Immature natural killer cell (primary cell): Measurements from ENCODE around the gene MAEA. TPM values are rescaled to one million over a fixed set of nuclear protein-coding genes. Genes with fewer than 3 reads are reported as not detected.

Source experiments
- DNase-seq, 3 donors: peaks; one replicate each; pipeline ENCODE4 v3.0.0; 2022; ENCODE audit warnings: mixed read lengths in 1 of 3
- H3K27ac Mint-ChIP-seq, 6 donors: one replicate each; pipeline ENCODE4 v1.8.0; 2020; ENCODE audit warnings: mixed read lengths in 6 of 6, mild to moderate bottlenecking in 5 of 6, inconsistent platforms in 4 of 6, moderate library complexity in 3 of 6
- H3K27me3 Mint-ChIP-seq, 3 donors: one replicate each; pipeline ENCODE4 v1.8.0; 2020 to 2021; ENCODE audit warnings: low read depth in 3 of 3, mild to moderate bottlenecking in 3 of 3, mixed read lengths in 3 of 3, moderate library complexity in 3 of 3, inconsistent platforms in 1 of 3
- H3K36me3 Mint-ChIP-seq, 3 donors: one replicate each; pipeline ENCODE4 v1.8.0; 2020; ENCODE audit warnings: mixed read lengths in 3 of 3, inconsistent platforms in 2 of 3, mild to moderate bottlenecking in 2 of 3
- H3K4me1 Mint-ChIP-seq, 2 donors: one replicate each; pipeline ENCODE4 v1.8.0; 2020; ENCODE audit warnings: inconsistent platforms in 2 of 2, mild to moderate bottlenecking in 2 of 2, mixed read lengths in 2 of 2, moderate library complexity in 1 of 2
- H3K4me3 Mint-ChIP-seq, 5 donors: one replicate each; pipeline ENCODE4 v1.8.0; 2020; ENCODE audit warnings: mild to moderate bottlenecking in 5 of 5, mixed read lengths in 5 of 5, inconsistent platforms in 3 of 5, moderate library complexity in 3 of 5
- H3K9me3 Mint-ChIP-seq, 6 donors: one replicate each; pipeline ENCODE4 v1.8.0; 2020; ENCODE audit warnings: mild to moderate bottlenecking in 6 of 6, mixed read lengths in 6 of 6, inconsistent platforms in 4 of 6, moderate library complexity in 3 of 6
- polyA plus RNA-seq, 3 donors: library from polyadenylated mRNA; unstranded; fragments of 300-500 nt; fragmentation: Illumina TruSeq; gene quantifications; one replicate each; pipeline ENCODE4 v1.2.3, GENCODE V29; 2021

Gene MAEA
- polyA plus RNA-seq, 3 donors from 2014 or later, result 60.7 to 76.0 (median 72.9) TPM

GRCh38 chr4:1305261-1305711 is 15.6 kb downstream of the MAEA start:
- peaks cover 0 to 2% (median 1%) of the 10 kb centered on the region in 3 donors for H3K27me3 Mint-ChIP-seq

GRCh38 chr4:1305781-1306455 is 16.2 kb downstream of the MAEA start:
- H3K4me3 Mint-ChIP-seq, result no peak overlapping the region
- peak overlapping the region in 3 of 6 donors; percentile 36 to 73 (median 72) for H3K27ac Mint-ChIP-seq
- DNase-seq, result no peak
- H3K36me3 Mint-ChIP-seq, result peaks cover 0 to 4% (median 3%) of the 10 kb centered on the region in 3 donors
- peaks cover 49 to 63% of the 10 kb centered on the region in 2 donors for H3K4me1 Mint-ChIP-seq
- no peaks in the 10 kb centered on the region for H3K9me3 Mint-ChIP-seq
- peaks cover 0 to 2% (median 1%) of the 10 kb centered on the region in 3 donors for H3K27me3 Mint-ChIP-seq

More at GRCh38 chr4:1305261-1305711, 15.6 kb downstream of the MAEA start:
- Mint-ChIP-seq H3K36me3 (peaks cover 0 to 6% (median 3%) of the 10 kb centered on the region in 3 donors), H3K4me3 (no peak overlapping the region), H3K9me3 (no peaks in the 10 kb centered on the region), H3K4me1 (peaks cover 44 to 67% of the 10 kb centered on the region in 2 donors), H3K27ac (peak overlapping the region in 1 of 6 donors; percentile 69)
- DNase-seq, result no peak

- peak overlapping the region in 3 of 5 donors; percentile 22 to 77 (median 76) for H3K4me3 Mint-ChIP-seq
- H3K4me1 Mint-ChIP-seq, result peaks cover 59 to 63% of the 10 kb centered on the region in 2 donors
- H3K9me3 Mint-ChIP-seq, result no peaks in the 10 kb centered on the region
- H3K27ac Mint-ChIP-seq, result peak overlapping the region; percentile 81 to 90 (median 84)
- no peak for DNase-seq
- peaks cover 0 to 3% (median 2%) of the 10 kb centered on the region in 3 donors for H3K36me3 Mint-ChIP-seq
- peaks cover 0 to 2% (median 1%) of the 10 kb centered on the region in 3 donors for H3K27me3 Mint-ChIP-seq
Measured at GRCh38 chr4:1307951-1308735, 18.5 kb downstream of the MAEA start.

GRCh38 chr4:1309261-1310010 is 19.7 kb downstream of the MAEA start:
- Mint-ChIP-seq H3K4me1 (peaks cover 62 to 66% of the 10 kb centered on the region in 2 donors), H3K9me3 (no peaks in the 10 kb centered on the region), H3K27ac (peak overlapping the region; percentile 81 to 90 (median 84)), H3K27me3 (peaks cover 0 to 3% (median 3%) of the 10 kb centered on the region in 3 donors), H3K36me3 (peaks cover 4 to 11% (median 6%) of the 10 kb centered on the region in 3 donors), H3K4me3 (peak overlapping the region; percentile 73 to 82 (median 77))
- peak; percentile 77 to 79 (median 77) for DNase-seq

GRCh38 chr4:1310031-1310795 is 20.5 kb downstream of the MAEA start:
- Mint-ChIP-seq H3K4me3 (peak overlapping the region; percentile 66 to 82 (median 73)), H3K36me3 (peaks cover 5 to 18% (median 7%) of the 10 kb centered on the region in 3 donors), H3K27me3 (peaks cover 0 to 3% (median 2%) of the 10 kb centered on the region in 3 donors), H3K27ac (peak overlapping the region; percentile 14 to 83 (median 62)), H3K9me3 (no peaks in the 10 kb centered on the region), H3K4me1 (peaks cover 57 to 62% of the 10 kb centered on the region in 2 donors)
- DNase-seq, result no peak

- no peaks in the 10 kb centered on the region for H3K9me3 Mint-ChIP-seq
- H3K4me1 Mint-ChIP-seq, result peaks cover 50 to 56% of the 10 kb centered on the region in 2 donors
- peak; percentile 35 to 47 (median 45) for DNase-seq
- peaks cover 0 to 2% (median 2%) of the 10 kb centered on the region in 3 donors for H3K27me3 Mint-ChIP-seq
- H3K36me3 Mint-ChIP-seq, result peaks cover 5 to 18% (median 7%) of the 10 kb centered on the region in 3 donors
- peak overlapping the region; percentile 29 to 69 (median 44) for H3K4me3 Mint-ChIP-seq
- peak overlapping the region; percentile 45 to 83 (median 80) for H3K27ac Mint-ChIP-seq
Measured at GRCh38 chr4:1310796-1311631, 21.3 kb downstream of the MAEA start.

- peaks cover 0 to 2% (median 2%) of the 10 kb centered on the region in 3 donors for H3K27me3 Mint-ChIP-seq
- H3K36me3 Mint-ChIP-seq, result peaks cover 5 to 19% (median 7%) of the 10 kb centered on the region in 3 donors
- DNase-seq, result no peak
- H3K27ac Mint-ChIP-seq, result peak overlapping the region in 3 of 6 donors; percentile 20 to 34 (median 27)
- no peak overlapping the region for H3K4me3 Mint-ChIP-seq
- peaks cover 38 to 46% of the 10 kb centered on the region in 2 donors for H3K4me1 Mint-ChIP-seq
- H3K9me3 Mint-ChIP-seq, result no peaks in the 10 kb centered on the region
Measured at GRCh38 chr4:1312821-1313640, 23.3 kb downstream of the MAEA start.

GRCh38 chr4:1315306-1315705 is 25.6 kb downstream of the MAEA start:
- no peaks in the 10 kb centered on the region for H3K9me3 Mint-ChIP-seq
- no peak overlapping the region for H3K27ac Mint-ChIP-seq
- no peak overlapping the region for H3K4me3 Mint-ChIP-seq
- H3K27me3 Mint-ChIP-seq, result peaks cover 0 to 2% (median 2%) of the 10 kb centered on the region in 3 donors
- DNase-seq, result no peak
- H3K36me3 Mint-ChIP-seq, result peaks cover 5 to 30% (median 7%) of the 10 kb centered on the region in 3 donors
- H3K4me1 Mint-ChIP-seq, result peaks cover 20 to 27% of the 10 kb centered on the region in 2 donors

GRCh38 chr4:1315836-1316536 is 26.3 kb downstream of the MAEA start:
- peaks cover 21 to 22% of the 10 kb centered on the region in 2 donors for H3K4me1 Mint-ChIP-seq

GRCh38 chr4:1316537-1317168 is 27.0 kb downstream of the MAEA start:
- no peak overlapping the region for H3K27ac Mint-ChIP-seq
- DNase-seq, result no peak
- no peak overlapping the region for H3K4me3 Mint-ChIP-seq
- H3K4me1 Mint-ChIP-seq, result peaks cover 16 to 20% of the 10 kb centered on the region in 2 donors
- H3K9me3 Mint-ChIP-seq, result no peaks in the 10 kb centered on the region
- peaks cover 8 to 34% (median 9%) of the 10 kb centered on the region in 3 donors for H3K36me3 Mint-ChIP-seq
- peaks cover 0 to 2% (median 2%) of the 10 kb centered on the region in 3 donors for H3K27me3 Mint-ChIP-seq

More at GRCh38 chr4:1315836-1316536, 26.3 kb downstream of the MAEA start:
- H3K4me3 Mint-ChIP-seq, result no peak overlapping the region
- no peaks in the 10 kb centered on the region for H3K9me3 Mint-ChIP-seq
- no peak overlapping the region for H3K27ac Mint-ChIP-seq
- H3K36me3 Mint-ChIP-seq, result peaks cover 5 to 34% (median 8%) of the 10 kb centered on the region in 3 donors
- H3K27me3 Mint-ChIP-seq, result peaks cover 0 to 2% (median 2%) of the 10 kb centered on the region in 3 donors
- DNase-seq, result no peak
